Astrocyte of the spinal cord (primary cell): ENCODE data around the gene RRP7A.
"Not testable (repeated sequence)": the region's sequence is repeated elsewhere in the genome, so short reads cannot be mapped to it uniquely, and the experiment has no call there.

Experiments
- DNase-seq: peaks from one replicate; pipeline ENCODE4 v3.0.0; 2011; ENCODE audit warnings: low read depth, low spot score
- H3K4me3 ChIP-seq: 2 replicates; pipeline ENCODE4 v1.5.1; 2011; ENCODE audit warnings: low read depth, mild to moderate bottlenecking, low read length, moderate library complexity
- CTCF ChIP-seq: IDR thresholded peaks from 2 replicates; pipeline ENCODE4 v1.5.1; 2012; ENCODE audit warnings: low read depth, mild to moderate bottlenecking, low read length, inconsistent platforms
- in situ Hi-C: cut with HindIII; loops from 2 replicates; pipeline ENCODE4 v1.10.0; 2017; ENCODE audit warnings: low sequenced_read_pairs

The RRP7A gene

GRCh38 chr22:42500836-42501179, 18.8 kb downstream of the RRP7A start:
- in situ Hi-C loops: no loop called here

GRCh38 chr22:42500161-42500835, 19.3 kb downstream of the RRP7A start:
- H3K4me3 ChIP-seq: peak overlapping the region; percentile 29
- peak; percentile 64 for DNase-seq
- TF ChIP-seq CTCF: no peak
- in situ Hi-C loops: no loop called here

More at GRCh38 chr22:42500836-42501179, 18.8 kb downstream of the RRP7A start:
- H3K4me3 ChIP-seq: peak overlapping the region; percentile 29
- no peak for TF ChIP-seq CTCF
- DNase-seq: no peak

- H3K4me3 ChIP-seq, in situ Hi-C loops, DNase-seq: not testable (repeated sequence)
Observed at GRCh38 chr22:42499773-42500160, 19.8 kb downstream of the RRP7A start.

- H3K4me3 ChIP-seq, DNase-seq, in situ Hi-C loops: not testable (repeated sequence)
Observed at GRCh38 chr22:42495533-42496141, 24.0 kb downstream of the RRP7A start.

- no peak for TF ChIP-seq CTCF
- no peak for DNase-seq
- H3K4me3 ChIP-seq: no peak overlapping the region
- in situ Hi-C loops: no loop called here
Observed at GRCh38 chr22:42493393-42493792, 26.2 kb downstream of the RRP7A start.

GRCh38 chr22:42492323-42492690, 27.3 kb downstream of the RRP7A start:
- DNase-seq: no peak
- in situ Hi-C loops: no loop called here
- H3K4me3 ChIP-seq: no peak overlapping the region
- no peak for TF ChIP-seq CTCF

GRCh38 chr22:42490243-42490832, 29.3 kb downstream of the RRP7A start:
- no peak for TF ChIP-seq CTCF
- no peak overlapping the region for H3K4me3 ChIP-seq
- no peak for DNase-seq
- in situ Hi-C loops: no loop called here
